ENCODE results near the gene HADHA. TPM values are rescaled to one million over a fixed set of nuclear protein-coding genes. Genes with fewer than 3 reads are reported as not detected.

Gene HADHA
- total RNA-seq, 1 experiment from 2014 or later = 99.9 TPM

DNA sequence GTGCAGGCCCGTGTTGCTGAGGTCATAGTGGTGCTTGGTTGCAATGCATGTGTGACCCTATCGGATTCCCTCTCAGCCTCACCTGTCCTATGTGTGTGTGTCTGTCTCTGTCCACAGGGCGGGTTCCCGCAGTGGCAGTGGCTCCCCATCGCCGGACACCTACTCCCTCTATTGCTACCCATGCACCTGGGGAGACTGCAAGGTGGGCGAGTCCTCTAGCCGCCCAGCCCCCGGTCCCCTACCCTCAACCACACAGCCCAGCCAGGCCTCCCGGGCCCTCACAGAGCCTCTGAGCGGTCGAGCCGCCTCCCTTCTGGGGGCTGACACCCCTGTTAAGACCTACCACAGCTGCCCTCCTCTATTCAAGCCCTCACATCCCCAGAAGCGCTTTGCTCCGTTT lies 57.3 kb downstream of the HADHA start:
- Histone ChIP-seq H3K4me1 (ENCODE audit: low read length) (no peaks in the 10 kb centered on the region), H3K9ac (ENCODE audit: low read length) (no peak overlapping the region)

DNA sequence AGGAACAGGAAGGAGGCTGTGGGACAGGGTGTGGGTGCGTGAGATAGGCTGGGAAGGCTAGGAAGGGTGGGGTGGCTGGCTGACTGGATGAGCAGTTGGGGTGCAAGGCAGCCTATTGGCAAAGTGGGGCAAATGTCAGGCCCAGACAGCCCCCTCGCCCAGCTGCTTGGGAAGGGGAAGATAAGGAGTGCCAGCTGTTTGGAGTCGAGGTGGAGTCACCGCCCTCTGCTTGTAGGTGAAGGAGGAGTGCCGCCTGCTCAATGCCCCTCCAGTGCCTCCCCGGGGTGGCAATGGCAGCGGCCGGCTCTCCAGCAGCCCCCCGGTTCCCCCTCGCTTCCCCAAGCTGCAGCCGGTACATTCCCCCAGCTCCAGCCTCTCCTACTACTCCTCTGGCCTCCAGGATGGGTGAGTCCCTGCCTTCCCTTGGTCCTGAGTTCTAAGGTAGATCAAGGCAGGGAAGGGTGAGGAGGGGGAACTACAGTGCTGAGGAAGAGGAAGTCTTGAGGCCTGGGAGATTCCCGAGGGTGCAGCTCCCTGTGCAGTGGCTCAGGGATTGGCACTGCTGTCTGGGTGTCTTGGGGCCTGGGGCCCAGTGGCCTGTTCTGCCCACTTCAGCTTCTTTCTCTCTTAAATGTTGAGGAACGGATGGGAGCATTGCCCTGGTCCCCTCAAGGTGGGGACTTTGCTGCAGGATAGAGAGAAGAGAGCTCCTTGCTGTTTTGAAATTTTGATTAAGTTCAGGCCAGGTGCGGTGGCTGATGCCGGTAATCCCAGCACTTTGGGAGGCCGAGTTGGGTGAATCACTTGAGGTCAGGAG lies 58.3 kb downstream of the HADHA start:
- Histone ChIP-seq H3K4me1 (ENCODE audit: low read length) (no peaks in the 10 kb centered on the region), H3K36me3 (ENCODE audit: insufficient read depth, low read length) (no peaks in the 10 kb centered on the region), H3K4me2 (ENCODE audit: low read depth, low read length, poor library complexity, severe bottlenecking) (no peak overlapping the region), H4K20me1 (ENCODE audit: insufficient read depth, low read depth, low read length) (no peaks in the 10 kb centered on the region), H3K27ac (ENCODE audit: low read length) (no peak overlapping the region), H2AFZ (ENCODE audit: low read length) (no peak overlapping the region), H3K79me2 (ENCODE audit: low read length) (no peaks in the 10 kb centered on the region), H3K27me3 (ENCODE audit: low read length) (no peaks in the 10 kb centered on the region), H3K9me2 (replicated peaks; ENCODE audit: insufficient read depth, low read length) (no peaks in the 10 kb centered on the region), H3K9ac (ENCODE audit: low read length) (no peak overlapping the region), H3K4me3 (ENCODE audit: low read length) (no peak overlapping the region), H3K9me3 (ENCODE audit: low read length) (no peaks in the 10 kb centered on the region)
- DNase-seq = no peak

More for the DNA sequence above, 57.3 kb downstream of the HADHA start:
- H3K27me3 ChIP-seq (ENCODE audit: low read length) = no peaks in the 10 kb centered on the region
- H3K36me3 ChIP-seq (ENCODE audit: insufficient read depth, low read length) = no peaks in the 10 kb centered on the region; the same call in 1 of the 2 replicates
- DNase-seq = no peak
- no peaks in the 10 kb centered on the region for H4K20me1 ChIP-seq (ENCODE audit: insufficient read depth, low read depth, low read length)
- no peak overlapping the region for H3K4me2 ChIP-seq (ENCODE audit: low read depth, low read length, poor library complexity, severe bottlenecking)
- H3K9me2 ChIP-seq (replicated peaks; ENCODE audit: insufficient read depth, low read length) = no peaks in the 10 kb centered on the region
- H2AFZ ChIP-seq (ENCODE audit: low read length) = no peak overlapping the region
- no peaks in the 10 kb centered on the region for H3K9me3 ChIP-seq (ENCODE audit: low read length)
- H3K27ac ChIP-seq (ENCODE audit: low read length) = no peak overlapping the region
- H3K79me2 ChIP-seq (ENCODE audit: low read length) = no peaks in the 10 kb centered on the region
- no peak overlapping the region for H3K4me3 ChIP-seq (ENCODE audit: low read length)

- Histone ChIP-seq H4K20me1 (ENCODE audit: insufficient read depth, low read depth, low read length) (no peaks in the 10 kb centered on the region), H3K27me3 (ENCODE audit: low read length) (no peaks in the 10 kb centered on the region), H3K9me2 (replicated peaks; ENCODE audit: insufficient read depth, low read length) (no peaks in the 10 kb centered on the region), H3K4me3 (ENCODE audit: low read length) (no peak overlapping the region), H3K27ac (ENCODE audit: low read length) (no peak overlapping the region), H3K79me2 (ENCODE audit: low read length) (no peaks in the 10 kb centered on the region), H3K4me2 (ENCODE audit: low read depth, low read length, poor library complexity, severe bottlenecking) (no peak overlapping the region), H2AFZ (ENCODE audit: low read length) (no peak overlapping the region), H3K9ac (ENCODE audit: low read length) (no peak overlapping the region), H3K4me1 (ENCODE audit: low read length) (no peaks in the 10 kb centered on the region), H3K36me3 (ENCODE audit: insufficient read depth, low read length) (no peaks in the 10 kb centered on the region), H3K9me3 (ENCODE audit: low read length) (no peaks in the 10 kb centered on the region)
- no peak for DNase-seq
Measured at GRCh38 chr2:26185304-26185928, 59.0 kb downstream of the HADHA start.

GRCh38 chr2:26184555-26185303 lies 59.7 kb downstream of the HADHA start:
- no peaks in the 10 kb centered on the region for H3K4me1 ChIP-seq (ENCODE audit: low read length)
- H3K9ac ChIP-seq (ENCODE audit: low read length) = no peak overlapping the region
- H3K36me3 ChIP-seq (ENCODE audit: insufficient read depth, low read length) = no peaks in the 10 kb centered on the region
- H3K27ac ChIP-seq (ENCODE audit: low read length) = no peak overlapping the region
- H3K27me3 ChIP-seq (ENCODE audit: low read length) = no peaks in the 10 kb centered on the region
- no peaks in the 10 kb centered on the region for H4K20me1 ChIP-seq (ENCODE audit: insufficient read depth, low read depth, low read length)
- H3K4me2 ChIP-seq (ENCODE audit: low read depth, low read length, poor library complexity, severe bottlenecking) = no peak overlapping the region
- no peaks in the 10 kb centered on the region for H3K9me2 ChIP-seq (replicated peaks; ENCODE audit: insufficient read depth, low read length)
- DNase-seq = no peak
- H3K9me3 ChIP-seq (ENCODE audit: low read length) = no peaks in the 10 kb centered on the region
- no peaks in the 10 kb centered on the region for H3K79me2 ChIP-seq (ENCODE audit: low read length)
- H2AFZ ChIP-seq (ENCODE audit: low read length) = no peak overlapping the region
- no peak overlapping the region for H3K4me3 ChIP-seq (ENCODE audit: low read length)

- Histone ChIP-seq H3K9me2 (replicated peaks; ENCODE audit: insufficient read depth, low read length) (no peaks in the 10 kb centered on the region), H3K36me3 (ENCODE audit: insufficient read depth, low read length) (no peaks in the 10 kb centered on the region), H3K4me1 (ENCODE audit: low read length) (peaks cover 5% of the 10 kb centered on the region), H3K4me2 (ENCODE audit: low read depth, low read length, poor library complexity, severe bottlenecking) (no peak overlapping the region), H2AFZ (ENCODE audit: low read length) (no peak overlapping the region), H3K9me3 (ENCODE audit: low read length) (no peaks in the 10 kb centered on the region), H3K27ac (ENCODE audit: low read length) (no peak overlapping the region), H4K20me1 (ENCODE audit: insufficient read depth, low read depth, low read length) (no peaks in the 10 kb centered on the region), H3K9ac (ENCODE audit: low read length) (no peak overlapping the region), H3K27me3 (ENCODE audit: low read length) (no peaks in the 10 kb centered on the region), H3K79me2 (ENCODE audit: low read length) (no peaks in the 10 kb centered on the region), H3K4me3 (ENCODE audit: low read length) (no peak overlapping the region)
- no peak for DNase-seq
Measured at GRCh38 chr2:26184121-26184520, 60.3 kb downstream of the HADHA start.

GRCh38 chr2:26182887-26183630 lies 61.4 kb downstream of the HADHA start:
- no peaks in the 10 kb centered on the region for H3K9me2 ChIP-seq (replicated peaks; ENCODE audit: insufficient read depth, low read length)

DNA sequence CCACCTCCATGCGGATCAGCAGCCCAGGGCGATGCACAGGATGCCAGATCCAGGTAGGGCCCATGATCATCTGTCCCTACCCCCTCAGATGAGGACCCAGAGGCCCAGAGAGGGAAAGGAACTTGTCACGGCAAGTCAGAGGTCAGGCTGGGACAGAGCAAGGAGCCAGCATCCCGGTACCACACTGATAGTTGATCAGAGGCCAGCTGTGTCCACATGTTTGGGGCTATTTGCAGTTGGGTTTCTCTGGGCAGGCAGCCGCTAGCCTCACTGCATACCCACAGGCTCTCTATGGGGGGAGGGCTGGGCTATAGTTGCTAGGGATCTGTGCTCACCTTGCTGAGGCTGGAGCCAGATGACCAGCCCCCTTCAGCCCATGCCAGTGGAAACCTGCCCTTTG lies 62.0 kb downstream of the HADHA start:
- H3K4me1 ChIP-seq (ENCODE audit: low read length) = peaks cover 9% of the 10 kb centered on the region
- no peaks in the 10 kb centered on the region for H3K9me2 ChIP-seq (replicated peaks; ENCODE audit: insufficient read depth, low read length)
- no peaks in the 10 kb centered on the region for H3K27me3 ChIP-seq (ENCODE audit: low read length)
- H3K79me2 ChIP-seq (ENCODE audit: low read length) = no peaks in the 10 kb centered on the region
- no peak for DNase-seq
- H3K4me3 ChIP-seq (ENCODE audit: low read length) = no peak overlapping the region
- H3K36me3 ChIP-seq (ENCODE audit: insufficient read depth, low read length) = no peaks in the 10 kb centered on the region
- no peak overlapping the region for H3K9ac ChIP-seq (ENCODE audit: low read length)
- no peak overlapping the region for H2AFZ ChIP-seq (ENCODE audit: low read length)
- no peaks in the 10 kb centered on the region for H3K9me3 ChIP-seq (ENCODE audit: low read length)
- H3K4me2 ChIP-seq (ENCODE audit: low read depth, low read length, poor library complexity, severe bottlenecking) = no peak overlapping the region
- H3K27ac ChIP-seq (ENCODE audit: low read length) = no peak overlapping the region
- no peaks in the 10 kb centered on the region for H4K20me1 ChIP-seq (ENCODE audit: insufficient read depth, low read depth, low read length)

More at GRCh38 chr2:26182887-26183630, 61.4 kb downstream of the HADHA start:
- H3K4me1 ChIP-seq (ENCODE audit: low read length) = peaks cover 9% of the 10 kb centered on the region
- no peak overlapping the region for H2AFZ ChIP-seq (ENCODE audit: low read length)
- no peaks in the 10 kb centered on the region for H3K9me3 ChIP-seq (ENCODE audit: low read length)
- no peaks in the 10 kb centered on the region for H3K27me3 ChIP-seq (ENCODE audit: low read length)
- H3K4me3 ChIP-seq (ENCODE audit: low read length) = no peak overlapping the region
- H4K20me1 ChIP-seq (ENCODE audit: insufficient read depth, low read depth, low read length) = no peaks in the 10 kb centered on the region
- no peak overlapping the region for H3K9ac ChIP-seq (ENCODE audit: low read length)
- H3K27ac ChIP-seq (ENCODE audit: low read length) = no peak overlapping the region
- DNase-seq = no peak
- H3K4me2 ChIP-seq (ENCODE audit: low read depth, low read length, poor library complexity, severe bottlenecking) = no peak overlapping the region
- no peaks in the 10 kb centered on the region for H3K79me2 ChIP-seq (ENCODE audit: low read length)
- no peaks in the 10 kb centered on the region for H3K36me3 ChIP-seq (ENCODE audit: insufficient read depth, low read length)
